Gastrocnemius medialis (tissue), 4 donors: ENCODE results near the gene NCOR2. TPM values are rescaled to one million over a fixed set of nuclear protein-coding genes. Genes with fewer than 3 reads are reported as not detected.

Source experiments
- ATAC-seq, 2 donors: fragments of 150-250 bp; one replicate each; pipeline ENCODE4 v1.9.1; 2016
- DNase-seq, 2 donors: peaks; one replicate each; pipeline ENCODE4 v3.0.0-alpha.2; 2019
- H3K27ac ChIP-seq, 4 donors: fragments of 200-600 bp; sonication (generic); 1 replicate in 1 of 4; 2 replicates in 3 of 4; pipeline ENCODE4 v1.5.1; 2016 to 2018; ENCODE audit warnings: mild to moderate bottlenecking in 2 of 4, moderate library complexity in 1 of 4
- H3K27me3 ChIP-seq, 3 donors: fragments of 200-600 bp; sonication (generic) in 2 of 3; 1 replicate in 1 of 3; 2 replicates in 2 of 3; pipeline versions ENCODE4 v1.5.1 to v1.6.0; 2016 to 2019; ENCODE audit warnings: mild to moderate bottlenecking in 1 of 3, moderate library complexity in 1 of 3
- H3K36me3 ChIP-seq, 2 donors: fragments of 200-600 bp; sonication (generic) in 1 of 2; one replicate each; pipeline ENCODE4 v1.5.1; 2017 to 2018
- H3K4me1 ChIP-seq, 2 donors: fragments of 200-600 bp; sonication (generic) in 1 of 2; one replicate each; pipeline ENCODE4 v1.5.1; 2016 to 2017; ENCODE audit warnings: mild to moderate bottlenecking in 2 of 2
- H3K4me3 ChIP-seq, 4 donors: fragments of 200-600 bp; sonication (generic) in 3 of 4; 1 replicate in 1 of 4; 2 replicates in 3 of 4; pipeline ENCODE4 v1.5.1; 2016 to 2019; ENCODE audit warnings: mild to moderate bottlenecking in 2 of 4
- H3K9me3 ChIP-seq, 3 donors: fragments of 200-600 bp; sonication (generic) in 2 of 3; 1 replicate in 1 of 3; 2 replicates in 2 of 3; pipeline ENCODE4 v1.5.1; 2016 to 2019
- POLR2A ChIP-seq, 2 donors: fragments of 450-650 bp; IDR thresholded peaks; one replicate each; pipeline ENCODE4 v1.6.1; 2017; ENCODE audit warnings: antibody characterized with exemption in 2 of 2, mild to moderate bottlenecking in 2 of 2, moderate library complexity in 2 of 2
- in situ Hi-C, 4 donors: fragments of 200-750 bp; cut with MboI; loops; one replicate each; pipeline versions ENCODE4 v1.15.0 to v1.8.0; 2017; ENCODE audit warnings: low sequenced_read_pairs in 4 of 4
- intact Hi-C: fragments of 100-400 bp; cut with DNase I; formaldehyde crosslinking; loops from one replicate; pipeline ENCODE4 v1.15.1; 2023; ENCODE audit warnings: low total_unique reads
- total RNA-seq, 4 donors: library from RNA; depleted of rRNA; stranded (reverse); fragments of >200 nt; gene quantifications; one replicate each; pipeline versions ENCODE4 v1.1.0 to v1.2.3, GENCODE V29; 2016
- TF ChIP-seq, protein P1 (sequence below), 5 experiments: fragments of 450-650 bp in 3 of 5; fragments of 200-600 bp in 2 of 5; sonication (generic) in 2 of 5; IDR thresholded peaks in 4 of 5; conservative IDR thresholded peaks in 1 of 5; 1 replicate in 4 of 5; 2 replicates in 1 of 5; pipeline ENCODE4 v1.5.1; 2016 to 2019; ENCODE audit warnings: antibody characterized with exemption in 5 of 5, mild to moderate bottlenecking in 3 of 5, moderate library complexity in 3 of 5

NCOR2 gene
- total RNA-seq, 4 donors from 2014 or later, result 37.7 to 123 (median 105) TPM

GRCh38 chr12:124556896-124557501 is 10.4 kb downstream of the NCOR2 start:
- ATAC-seq (peak in 1 of 2 donors; percentile 50), DNase-seq (no peak)
- H3K27me3 ChIP-seq, result no peaks in the 10 kb centered on the region
- TF ChIP-seq POLR2A (IDR thresholded peaks at IDR 0.05), result no peak
- TF ChIP-seq, protein P1, sequence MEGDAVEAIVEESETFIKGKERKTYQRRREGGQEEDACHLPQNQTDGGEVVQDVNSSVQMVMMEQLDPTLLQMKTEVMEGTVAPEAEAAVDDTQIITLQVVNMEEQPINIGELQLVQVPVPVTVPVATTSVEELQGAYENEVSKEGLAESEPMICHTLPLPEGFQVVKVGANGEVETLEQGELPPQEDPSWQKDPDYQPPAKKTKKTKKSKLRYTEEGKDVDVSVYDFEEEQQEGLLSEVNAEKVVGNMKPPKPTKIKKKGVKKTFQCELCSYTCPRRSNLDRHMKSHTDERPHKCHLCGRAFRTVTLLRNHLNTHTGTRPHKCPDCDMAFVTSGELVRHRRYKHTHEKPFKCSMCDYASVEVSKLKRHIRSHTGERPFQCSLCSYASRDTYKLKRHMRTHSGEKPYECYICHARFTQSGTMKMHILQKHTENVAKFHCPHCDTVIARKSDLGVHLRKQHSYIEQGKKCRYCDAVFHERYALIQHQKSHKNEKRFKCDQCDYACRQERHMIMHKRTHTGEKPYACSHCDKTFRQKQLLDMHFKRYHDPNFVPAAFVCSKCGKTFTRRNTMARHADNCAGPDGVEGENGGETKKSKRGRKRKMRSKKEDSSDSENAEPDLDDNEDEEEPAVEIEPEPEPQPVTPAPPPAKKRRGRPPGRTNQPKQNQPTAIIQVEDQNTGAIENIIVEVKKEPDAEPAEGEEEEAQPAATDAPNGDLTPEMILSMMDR (IDR thresholded peaks at IDR 0.05 in 4 of 5, conservative IDR thresholded peaks at IDR 0.05 in 1 of 5), result peak in 1 of 5 experiments; percentile 13
- H3K4me1 ChIP-seq, result peaks cover 43 to 59% of the 10 kb centered on the region in 2 donors
- no peak overlapping the region for H3K4me3 ChIP-seq
- no peaks in the 10 kb centered on the region for H3K36me3 ChIP-seq
- no peak overlapping the region for H3K27ac ChIP-seq
- in situ Hi-C loops (no loop called here), intact Hi-C loops (no loop called here)
- H3K9me3 ChIP-seq, result no peaks in the 10 kb centered on the region

DNA sequence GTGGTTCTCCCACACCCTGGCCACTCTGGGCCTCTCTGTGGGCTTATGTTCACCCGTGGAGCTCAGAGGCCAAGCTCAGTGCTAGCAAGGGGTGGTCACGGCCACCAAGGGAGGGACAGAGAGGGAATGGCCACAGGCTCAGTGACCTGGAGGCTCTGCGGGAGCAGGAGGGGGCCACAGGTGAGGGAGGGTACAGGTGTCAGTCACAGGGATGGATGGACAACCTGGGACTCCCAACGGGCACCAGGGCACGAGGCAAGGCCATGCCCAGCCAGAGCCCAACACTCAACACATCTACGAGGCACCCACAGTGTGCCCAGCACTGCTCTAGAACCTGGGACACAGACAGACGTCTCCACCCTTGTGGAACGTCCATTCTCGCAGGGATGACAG is 11.3 kb downstream of the NCOR2 start:
- TF ChIP-seq, protein P1 (IDR thresholded peaks at IDR 0.05 in 4 of 5, conservative IDR thresholded peaks at IDR 0.05 in 1 of 5), result no peak
- no peak for TF ChIP-seq POLR2A (IDR thresholded peaks at IDR 0.05)
- no peak overlapping the region for H3K27ac ChIP-seq
- H3K27me3 ChIP-seq, result no peaks in the 10 kb centered on the region
- intact Hi-C loops, result no loop called here
- H3K9me3 ChIP-seq, result no peaks in the 10 kb centered on the region
- no peaks in the 10 kb centered on the region for H3K36me3 ChIP-seq
- no peak for DNase-seq
- in situ Hi-C loops, result no loop called here
- H3K4me1 ChIP-seq, result peaks cover 49 to 61% of the 10 kb centered on the region in 2 donors
- H3K4me3 ChIP-seq, result no peak overlapping the region
- ATAC-seq, result no peak

GRCh38 chr12:124555168-124556073 is 12.0 kb downstream of the NCOR2 start:
- intact Hi-C loops (no loop called here), in situ Hi-C loops (no loop called here)
- no peaks in the 10 kb centered on the region for H3K27me3 ChIP-seq
- TF ChIP-seq POLR2A (IDR thresholded peaks at IDR 0.05), result no peak
- H3K4me3 ChIP-seq, result peak overlapping the region in 1 of 4 donors; percentile 17
- H3K27ac ChIP-seq, result peak overlapping the region in 1 of 4 donors; percentile 25
- no peak for DNase-seq
- no peaks in the 10 kb centered on the region for H3K36me3 ChIP-seq
- ATAC-seq, result no peak
- H3K9me3 ChIP-seq, result no peaks in the 10 kb centered on the region
- H3K4me1 ChIP-seq, result peaks cover 49 to 61% of the 10 kb centered on the region in 2 donors

GRCh38 chr12:124554429-124555029 is 12.9 kb downstream of the NCOR2 start:
- no peaks in the 10 kb centered on the region for H3K9me3 ChIP-seq
- peaks cover 52 to 65% of the 10 kb centered on the region in 2 donors for H3K4me1 ChIP-seq
- peak overlapping the region in 3 of 4 donors; percentile 4 to 25 (median 13) for H3K27ac ChIP-seq
- H3K27me3 ChIP-seq, result no peaks in the 10 kb centered on the region
- in situ Hi-C loops (no loop called here), intact Hi-C loops (no loop called here)
- no peaks in the 10 kb centered on the region for H3K36me3 ChIP-seq
- TF ChIP-seq, protein P1 (IDR thresholded peaks at IDR 0.05 in 4 of 5, conservative IDR thresholded peaks at IDR 0.05 in 1 of 5), result no peak
- no peak for TF ChIP-seq POLR2A (IDR thresholded peaks at IDR 0.05)
- H3K4me3 ChIP-seq, result peak overlapping the region in 3 of 4 donors; percentile 17 to 33 (median 22)
- DNase-seq, result peak in 1 of 2 donors; percentile 50
- peak; percentile 50 to 74 for ATAC-seq
